Kidney capillary endothelial cell (primary cell): ENCODE data around the gene ZSCAN25.
"Not testable (repeated sequence)": the region's sequence is repeated elsewhere in the genome, so short reads cannot be mapped to it uniquely, and the experiment has no call there.

ENCODE experiments used
- DNase-seq: peaks from one replicate; pipeline ENCODE4 v3.0.0-alpha.2; 2018; ENCODE audit warnings: low spot score

Gene ZSCAN25

DNA sequence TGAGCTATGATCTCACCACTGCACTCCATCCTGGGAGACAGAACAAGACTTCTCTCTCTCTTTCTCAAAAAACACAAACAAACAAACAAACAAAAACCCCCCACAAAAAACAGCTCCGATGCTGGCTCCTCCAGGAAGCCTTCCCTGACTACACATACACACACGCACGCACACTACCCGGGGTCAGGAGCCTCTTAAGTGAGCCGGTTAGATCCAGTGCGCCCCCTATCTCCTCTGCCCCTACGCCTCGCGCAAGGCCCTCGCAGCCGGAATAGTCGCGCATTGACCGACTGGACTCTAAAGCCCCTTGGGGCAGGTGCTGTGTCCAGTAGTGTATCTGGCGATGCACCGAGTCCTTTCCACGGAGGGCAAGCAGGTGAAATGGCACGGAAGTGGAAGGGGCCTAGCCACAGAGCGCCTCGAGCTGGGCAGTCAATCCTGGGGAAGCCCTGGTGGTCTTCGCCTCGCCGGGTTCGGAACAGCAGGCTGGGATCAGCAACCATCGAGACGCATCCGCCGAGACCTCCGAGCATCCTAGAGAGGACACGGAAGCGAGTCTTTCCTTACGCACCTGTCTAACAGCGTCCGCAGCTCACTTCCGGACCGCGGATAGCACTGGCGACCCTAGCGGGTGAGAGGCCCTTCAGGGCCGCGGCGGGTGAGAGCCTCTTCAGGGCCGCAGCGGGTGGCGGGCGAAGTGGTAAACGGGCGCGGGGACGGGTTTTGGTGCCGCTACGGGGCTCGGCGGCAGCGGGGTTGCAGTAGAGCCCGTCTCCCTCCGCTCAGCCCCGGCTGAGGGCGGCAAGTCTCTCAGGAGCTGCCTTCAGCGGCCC lies at the start of gene ZSCAN25:
Gene ZSCAN25 (plus strand): TSS at position 588 of the 833 bp plus-strand sequence. CDS start 2,661 bp downstream, outside the sequence.
- peak; percentile 85 for DNase-seq

- DNase-seq = not testable (repeated sequence)
Observed at GRCh38 chr7:99568770-99569169, 48.0 kb upstream of the ZSCAN25 start.

- DNase-seq = no peak
Observed at GRCh38 chr7:99571768-99572167, 45.0 kb upstream of the ZSCAN25 start.

DNA sequence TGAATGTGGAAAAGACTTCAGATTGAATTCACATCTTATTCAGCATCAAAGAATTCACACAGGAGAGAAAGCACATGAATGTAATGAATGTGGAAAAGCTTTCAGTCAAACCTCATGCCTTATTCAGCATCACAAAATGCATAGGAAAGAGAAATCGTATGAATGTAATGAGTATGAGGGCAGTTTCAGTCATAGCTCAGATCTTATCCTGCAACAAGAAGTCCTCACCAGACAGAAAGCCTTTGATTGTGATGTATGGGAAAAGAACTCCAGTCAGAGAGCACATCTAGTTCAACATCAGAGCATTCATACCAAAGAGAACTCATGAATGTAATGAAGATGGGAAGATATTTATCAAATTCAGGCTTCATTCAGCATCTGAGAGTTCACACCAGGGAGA lies 43.5 kb upstream of the ZSCAN25 start:
- DNase-seq = no peak

DNA sequence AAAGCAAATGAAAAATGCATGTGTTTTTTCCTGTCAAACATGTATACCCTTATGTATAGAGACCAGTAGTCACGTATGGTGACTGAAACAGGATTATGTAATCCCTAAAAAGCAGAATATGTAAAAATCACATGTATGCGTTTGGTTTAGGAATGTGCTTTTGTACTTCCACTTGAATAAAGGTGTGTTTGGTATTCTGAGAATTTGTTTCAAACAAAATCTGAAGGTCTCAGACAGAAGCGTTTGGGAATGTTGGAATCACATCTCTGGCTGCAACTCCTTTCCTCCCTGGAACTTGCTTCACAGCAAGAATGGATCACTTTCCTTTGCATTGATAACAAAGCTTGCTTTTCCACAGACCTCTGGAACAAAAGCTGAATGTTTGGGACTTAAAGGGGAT lies 40.5 kb upstream of the ZSCAN25 start:
- DNase-seq = no peak

- no peak for DNase-seq
Observed at GRCh38 chr7:99579281-99579955, 37.3 kb upstream of the ZSCAN25 start.

DNA sequence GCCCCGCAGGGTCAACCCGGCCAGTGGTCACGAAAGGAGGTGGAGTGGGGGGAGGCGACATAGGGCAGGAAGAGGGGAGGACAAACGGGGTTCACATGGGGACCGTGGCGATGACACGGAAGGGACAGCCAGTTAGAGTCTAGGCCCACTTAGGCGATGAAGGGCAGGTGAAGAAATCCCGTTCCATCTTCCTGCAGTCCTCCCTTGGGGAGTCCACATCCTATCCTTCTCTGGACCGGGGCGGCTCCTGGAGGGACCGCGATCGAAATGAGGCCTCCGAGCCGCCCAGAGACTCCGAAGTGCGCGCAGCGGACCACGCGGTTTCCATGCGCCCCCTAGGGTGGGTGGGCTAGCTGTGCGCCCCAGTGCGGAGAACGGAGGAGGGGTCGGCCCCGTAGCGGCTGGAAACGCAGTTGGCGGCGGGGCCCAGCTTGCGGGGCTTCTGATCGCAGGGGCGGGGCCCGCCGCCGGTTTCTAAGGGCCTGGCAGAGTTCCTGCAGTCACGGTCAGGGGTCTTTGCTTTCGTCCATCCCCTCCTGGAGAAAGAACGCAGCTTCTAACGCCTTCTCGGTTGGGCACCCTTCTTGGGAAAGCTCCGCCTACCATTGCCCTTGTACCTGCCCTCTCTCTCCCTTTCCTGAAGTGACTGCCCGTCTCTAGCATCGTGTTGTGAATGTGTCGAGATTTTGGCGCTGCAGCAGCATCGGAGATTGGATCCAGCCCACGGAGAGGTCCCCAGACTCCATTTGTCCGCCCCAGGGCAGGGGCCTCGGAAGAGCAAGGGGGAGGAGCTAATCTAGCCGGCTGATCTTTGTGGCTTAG lies 36.6 kb upstream of the ZSCAN25 start:
- DNase-seq = peak; percentile 29

- not testable (repeated sequence) for DNase-seq
Observed at GRCh38 chr7:99580778-99581332, 35.9 kb upstream of the ZSCAN25 start.

- DNase-seq = no peak
Observed at GRCh38 chr7:99588868-99589267, 27.9 kb upstream of the ZSCAN25 start.

DNA sequence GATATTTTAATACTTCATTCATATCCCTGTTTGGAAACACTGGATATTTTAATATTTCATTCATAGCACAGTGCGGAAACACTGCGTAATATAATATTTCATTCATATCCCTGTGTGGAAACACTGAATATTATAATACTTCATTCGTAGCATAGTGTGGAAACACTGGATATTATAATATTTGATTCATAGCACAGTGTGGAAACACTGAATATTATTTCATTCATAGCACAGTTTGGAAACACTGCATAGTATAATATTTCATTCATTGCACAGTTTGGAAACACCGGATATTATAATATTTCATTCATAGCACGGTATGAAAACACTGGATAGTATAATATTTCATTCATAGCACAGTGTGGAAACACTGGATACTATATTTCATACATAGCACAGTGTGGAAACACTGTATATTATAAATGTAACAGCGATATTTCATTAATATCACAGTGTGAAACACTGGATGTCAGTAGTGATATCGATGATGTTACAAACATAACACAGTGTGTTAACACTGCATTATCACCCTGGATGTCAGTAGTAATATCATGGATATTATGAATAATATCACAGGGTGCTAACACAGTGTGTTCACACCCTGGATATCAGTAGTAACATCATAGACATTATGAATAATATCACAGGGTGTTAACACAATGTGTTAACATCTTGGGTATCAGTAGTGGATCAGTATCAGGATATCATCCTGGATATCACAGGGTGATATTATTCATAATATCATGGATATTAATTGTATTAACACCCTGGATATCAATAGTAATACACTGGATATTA lies 21.6 kb upstream of the ZSCAN25 start:
- no peak for DNase-seq

DNA sequence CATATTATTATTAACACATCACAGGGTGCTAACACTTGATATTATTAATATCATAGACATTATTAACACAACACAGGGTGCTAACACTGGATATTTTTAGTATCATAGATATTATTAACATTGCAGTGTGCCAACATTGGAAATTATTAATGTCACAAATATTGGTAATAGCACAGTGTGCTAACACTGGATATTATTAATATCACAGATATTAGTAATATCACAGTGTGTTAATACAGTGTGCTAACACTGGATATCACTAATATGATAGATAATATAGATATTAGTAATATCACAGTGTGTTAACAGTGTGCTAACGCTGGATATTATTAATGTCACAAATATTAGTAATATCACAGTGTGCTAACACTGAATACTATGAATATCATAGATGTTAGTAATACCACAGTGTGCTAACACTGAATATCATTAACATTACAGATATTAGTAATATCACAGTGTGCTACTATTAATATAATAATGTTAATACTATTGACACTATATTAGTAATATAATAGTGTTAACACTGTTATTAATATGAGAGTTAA lies 20.3 kb upstream of the ZSCAN25 start:
- DNase-seq = no peak

DNA sequence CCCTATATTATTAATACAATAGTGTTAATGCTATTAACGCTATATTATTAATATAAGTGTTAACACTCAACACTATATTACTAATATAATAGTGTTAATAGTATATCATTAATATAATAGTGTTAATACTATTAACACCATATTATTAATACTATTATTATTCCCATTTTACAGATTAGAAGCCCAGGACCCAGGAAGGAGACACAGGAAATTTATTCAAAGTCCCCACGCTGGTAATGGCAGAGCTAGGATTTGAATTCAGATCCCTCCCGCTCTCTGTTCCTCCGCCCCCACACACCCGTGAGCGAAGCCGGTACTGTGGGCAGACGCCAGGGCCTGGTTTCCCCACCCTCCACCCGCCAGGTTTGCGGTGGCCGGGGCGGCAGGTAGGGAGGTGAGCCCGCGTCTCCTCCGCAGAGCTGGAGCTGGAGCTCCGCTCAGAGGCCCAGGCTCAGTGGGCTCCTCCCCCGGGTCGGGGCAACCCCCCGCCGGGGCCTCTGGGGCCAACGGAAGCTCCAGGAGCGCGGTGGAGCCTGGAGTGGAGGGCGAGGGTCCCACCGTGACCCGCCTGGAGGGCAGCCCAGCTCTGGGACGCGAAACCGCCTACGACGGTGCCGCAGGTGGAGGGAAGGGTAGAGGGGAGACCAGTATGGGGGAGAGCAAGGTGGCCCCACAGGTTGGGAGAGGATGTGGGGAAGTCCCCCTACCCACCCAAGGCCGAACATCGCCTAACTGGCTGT lies 18.8 kb upstream of the ZSCAN25 start, which contains the start of gene TMEM225B:
Gene TMEM225B (plus strand): TSS at position 506 of the 740 bp plus-strand sequence. CDS start 6,122 bp downstream, outside the sequence.
- DNase-seq = no peak

GRCh38 chr7:99599836-99600235 lies 16.9 kb upstream of the ZSCAN25 start:
- DNase-seq = no peak

DNA sequence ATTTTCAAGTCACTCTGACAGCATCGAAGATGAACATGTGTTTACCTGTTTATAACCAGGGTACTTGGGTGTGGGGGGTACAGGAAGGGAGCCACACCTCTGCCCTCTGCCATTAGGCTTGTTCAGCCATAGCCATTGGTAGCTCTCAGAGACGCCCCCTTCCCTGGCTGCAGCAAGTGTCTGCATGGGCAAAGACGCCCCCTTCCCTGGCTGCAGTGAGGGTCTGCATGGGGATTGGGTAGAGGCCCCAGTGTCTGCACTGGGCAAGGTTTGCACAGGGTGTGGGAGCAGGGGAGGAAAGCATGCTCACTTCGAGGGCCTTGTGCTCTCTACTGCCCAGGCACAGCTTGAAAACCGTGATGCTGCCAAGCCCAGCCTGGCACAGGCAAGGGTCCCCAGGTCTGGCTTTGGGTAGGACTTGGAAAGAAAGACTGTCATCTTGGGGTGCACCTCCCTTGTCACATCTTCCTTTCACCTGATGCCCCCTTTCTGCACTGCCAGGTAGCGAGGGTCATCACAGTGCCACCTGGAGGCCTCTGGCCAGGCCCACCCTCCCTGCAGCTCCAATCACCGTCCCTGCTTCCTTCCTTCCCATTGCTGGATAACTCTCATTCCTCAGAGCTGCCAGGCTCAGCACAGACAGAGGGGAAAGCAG lies 15.0 kb upstream of the ZSCAN25 start:
- no peak for DNase-seq

- DNase-seq = no peak
Observed at GRCh38 chr7:99605527-99605926, 11.2 kb upstream of the ZSCAN25 start.

DNA sequence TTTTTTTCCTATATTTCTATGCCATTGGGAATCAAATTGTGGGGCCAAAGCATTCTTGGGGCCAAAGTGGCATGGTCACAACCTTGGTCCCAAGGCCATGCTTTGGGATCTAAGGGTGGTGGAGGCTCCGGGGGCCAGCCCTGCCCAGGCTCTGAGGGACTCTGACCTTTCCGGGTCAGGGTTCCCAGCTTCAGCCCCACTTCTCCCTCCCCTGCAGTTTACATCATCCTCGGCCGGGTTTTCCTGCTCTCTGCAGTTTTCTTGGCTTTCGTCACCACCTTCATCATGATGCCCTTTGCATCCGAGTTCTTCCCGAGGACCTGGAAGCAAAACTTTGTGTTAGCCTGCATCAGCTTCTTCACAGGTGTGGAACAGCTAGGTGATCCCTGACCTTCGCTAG lies 10.2 kb upstream of the ZSCAN25 start:
- DNase-seq = no peak

DNA sequence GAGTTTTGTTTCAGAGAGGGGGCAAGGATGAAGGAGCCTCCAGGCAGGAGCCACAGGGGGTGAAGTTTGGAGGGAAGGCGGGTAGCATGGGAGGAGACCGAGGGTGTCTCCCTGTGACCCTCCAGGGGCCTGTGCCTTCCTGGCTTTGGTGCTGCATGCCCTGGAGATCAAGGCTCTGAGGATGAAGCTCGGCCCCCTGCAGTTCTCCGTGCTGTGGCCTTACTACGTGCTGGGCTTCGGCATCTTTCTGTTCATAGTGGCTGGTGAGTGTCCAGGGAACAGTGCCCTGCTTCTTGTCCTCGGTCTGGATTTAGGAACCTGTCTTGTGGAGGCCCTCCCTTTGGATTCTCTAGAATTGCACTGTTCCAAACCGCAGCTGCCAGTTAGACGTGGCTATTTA lies 9.2 kb upstream of the ZSCAN25 start:
- no peak for DNase-seq

GRCh38 chr7:99614495-99614894 lies 2.3 kb upstream of the ZSCAN25 start:
- DNase-seq = no peak

- DNase-seq = no peak
Observed at GRCh38 chr7:99615989-99616358, 772 bp upstream of the ZSCAN25 start.
